Measurements from ENCODE around the gene DNAJA3. TPM values are rescaled to one million over a fixed set of nuclear protein-coding genes. Genes with fewer than 3 reads are reported as not detected.

The DNAJA3 gene
- total RNA-seq, 1 donor from 2014 or later, result 42.8 TPM

GRCh38 chr16:4428500-4428899 is 2.8 kb downstream of the DNAJA3 start:
- FAIRE-seq (no peak), DNase-seq (ENCODE audit: low spot score in 2 of 2) (no peak)

- DNase-seq (ENCODE audit: low spot score in 2 of 2) (no peak), FAIRE-seq (no peak)
Observed at GRCh38 chr16:4431023-4431422, 5.4 kb downstream of the DNAJA3 start.

GRCh38 chr16:4433228-4433627 is 7.6 kb downstream of the DNAJA3 start:
- DNase-seq (ENCODE audit: low spot score in 2 of 2), result no peak
- FAIRE-seq, result no peak

GRCh38 chr16:4433914-4434787 is 8.5 kb downstream of the DNAJA3 start:
- DNase-seq (ENCODE audit: low spot score in 2 of 2) (no peak), FAIRE-seq (no peak)

GRCh38 chr16:4435337-4436067 is 9.8 kb downstream of the DNAJA3 start:
- no peak for DNase-seq (ENCODE audit: low spot score in 2 of 2)
- no peak for FAIRE-seq

GRCh38 chr16:4437366-4437765 is 11.7 kb downstream of the DNAJA3 start:
- FAIRE-seq, result no peak

GRCh38 chr16:4442371-4442770 is 16.7 kb downstream of the DNAJA3 start:
- DNase-seq (ENCODE audit: low spot score in 2 of 2) (no peak), FAIRE-seq (no peak)

More at GRCh38 chr16:4437366-4437765, 11.7 kb downstream of the DNAJA3 start:
- no peak for DNase-seq (ENCODE audit: low spot score in 2 of 2)

GRCh38 chr16:4443271-4443670 is 17.6 kb downstream of the DNAJA3 start:
- DNase-seq (ENCODE audit: low spot score in 2 of 2) (no peak), FAIRE-seq (no peak)

GRCh38 chr16:4443986-4444385 is 18.3 kb downstream of the DNAJA3 start:
- FAIRE-seq (no peak), DNase-seq (ENCODE audit: low spot score in 2 of 2) (no peak)

GRCh38 chr16:4450430-4450829 is 24.8 kb downstream of the DNAJA3 start:
- no peak for FAIRE-seq
- DNase-seq (ENCODE audit: low spot score in 2 of 2), result no peak

- no peak for FAIRE-seq
- no peak for DNase-seq (ENCODE audit: low spot score in 2 of 2)
Observed at GRCh38 chr16:4450931-4451519, 25.4 kb downstream of the DNAJA3 start.

GRCh38 chr16:4452674-4453073 is 27.0 kb downstream of the DNAJA3 start:
- FAIRE-seq (no peak), DNase-seq (ENCODE audit: low spot score in 2 of 2) (no peak)

- DNase-seq (ENCODE audit: low spot score in 2 of 2), result no peak
- no peak for FAIRE-seq
Observed at GRCh38 chr16:4454623-4455022, 29.0 kb downstream of the DNAJA3 start.

GRCh38 chr16:4455081-4455480 is 29.4 kb downstream of the DNAJA3 start:
- no peak for FAIRE-seq

GRCh38 chr16:4455951-4456350 is 30.3 kb downstream of the DNAJA3 start:
- no peak for DNase-seq (ENCODE audit: low spot score in 2 of 2)

More at GRCh38 chr16:4455081-4455480, 29.4 kb downstream of the DNAJA3 start:
- no peak for DNase-seq (ENCODE audit: low spot score in 2 of 2)

GRCh38 chr16:4460936-4461249 is 35.2 kb downstream of the DNAJA3 start:
- FAIRE-seq (no peak), DNase-seq (ENCODE audit: low spot score in 2 of 2) (no peak)

More at GRCh38 chr16:4455951-4456350, 30.3 kb downstream of the DNAJA3 start:
- FAIRE-seq, result no peak

GRCh38 chr16:4461250-4462085 is 35.8 kb downstream of the DNAJA3 start:
- DNase-seq (ENCODE audit: low spot score in 2 of 2) (no peak), FAIRE-seq (no peak)

GRCh38 chr16:4463522-4464163 is 38.0 kb downstream of the DNAJA3 start:
- DNase-seq (ENCODE audit: low spot score in 2 of 2) (no peak), FAIRE-seq (no peak)

GRCh38 chr16:4465977-4466779 is 40.5 kb downstream of the DNAJA3 start:
- DNase-seq (ENCODE audit: low spot score in 2 of 2), result no peak
- no peak for FAIRE-seq
